ENCODE data around the gene SHCBP1L.

The SHCBP1L gene

GRCh38 chr1:182857212-182857611, 95.8 kb downstream of the SHCBP1L start:
- ATAC-seq (ENCODE audit: insufficient read depth, low read depth), result no peak
- TF ChIP-seq CTCF (IDR thresholded peaks at IDR 0.05; ENCODE audit: borderline replicate concordance, extremely low read depth, low read length, poor library complexity, severe bottlenecking) (no peak), EZH2 (IDR thresholded peaks at IDR 0.05; ENCODE audit: borderline replicate concordance, low read depth, low read length, severe bottlenecking) (no peak)
- peaks cover 79% of the 10 kb centered on the region for H3K79me2 ChIP-seq (ENCODE audit: insufficient read depth, low read length)

GRCh38 chr1:182855911-182856310, 97.1 kb downstream of the SHCBP1L start:
- H3K79me2 ChIP-seq (ENCODE audit: insufficient read depth, low read length), result peaks cover 84% of the 10 kb centered on the region
- H3K36me3 ChIP-seq (ENCODE audit: insufficient read depth, low read length), result peaks cover 100% of the 10 kb centered on the region

More at GRCh38 chr1:182857212-182857611, 95.8 kb downstream of the SHCBP1L start:
- H3K4me1 ChIP-seq (ENCODE audit: insufficient read depth, low read length), result no peaks in the 10 kb centered on the region
- DNase-seq, result no peak
- H3K4me2 ChIP-seq (ENCODE audit: insufficient read depth, low read length), result no peak overlapping the region
- H3K27me3 ChIP-seq (ENCODE audit: insufficient read depth, low read length, poor library complexity), result no peaks in the 10 kb centered on the region
- H3K9ac ChIP-seq (ENCODE audit: low read depth, low read length), result no peak overlapping the region
- H3K36me3 ChIP-seq (ENCODE audit: insufficient read depth, low read length), result peaks cover 100% of the 10 kb centered on the region
- no peak overlapping the region for H3K27ac ChIP-seq (ENCODE audit: low read length)
- no peaks in the 10 kb centered on the region for H3K9me3 ChIP-seq (ENCODE audit: insufficient read depth, low read length, severe bottlenecking)
- peaks cover 56% of the 10 kb centered on the region; the same call in 1 of the 2 replicates for H4K20me1 ChIP-seq (ENCODE audit: insufficient read depth, low read length)
- no peak overlapping the region for H3K4me3 ChIP-seq (ENCODE audit: low read depth in 1 of 2, low read length in 2 of 2)
- no peak overlapping the region for H2AFZ ChIP-seq (ENCODE audit: low read depth, low read length)

GRCh38 chr1:182851825-182852224, 101.1 kb downstream of the SHCBP1L start:
- Histone ChIP-seq H3K27ac (ENCODE audit: low read length) (no peak overlapping the region), H3K4me3 (ENCODE audit: low read depth in 1 of 2, low read length in 2 of 2) (no peak overlapping the region), H3K79me2 (ENCODE audit: insufficient read depth, low read length) (peaks cover 96% of the 10 kb centered on the region), H2AFZ (ENCODE audit: low read depth, low read length) (no peak overlapping the region), H3K27me3 (ENCODE audit: insufficient read depth, low read length, poor library complexity) (no peaks in the 10 kb centered on the region), H3K9me3 (ENCODE audit: insufficient read depth, low read length, severe bottlenecking) (no peaks in the 10 kb centered on the region), H3K4me1 (ENCODE audit: insufficient read depth, low read length) (peaks cover 6% of the 10 kb centered on the region; the same call in 1 of the 2 replicates), H3K36me3 (ENCODE audit: insufficient read depth, low read length) (peaks cover 100% of the 10 kb centered on the region), H4K20me1 (ENCODE audit: insufficient read depth, low read length) (peaks cover 92% of the 10 kb centered on the region), H3K9ac (ENCODE audit: low read depth, low read length) (no peak overlapping the region), H3K4me2 (ENCODE audit: insufficient read depth, low read length) (no peak overlapping the region)
- no peak for TF ChIP-seq CTCF (IDR thresholded peaks at IDR 0.05; ENCODE audit: borderline replicate concordance, extremely low read depth, low read length, poor library complexity, severe bottlenecking)
- TF ChIP-seq EZH2 (IDR thresholded peaks at IDR 0.05; ENCODE audit: borderline replicate concordance, low read depth, low read length, severe bottlenecking), result no peak
- ATAC-seq (ENCODE audit: insufficient read depth, low read depth) (no peak), DNase-seq (no peak)

More at GRCh38 chr1:182855911-182856310, 97.1 kb downstream of the SHCBP1L start:
- Histone ChIP-seq H2AFZ (ENCODE audit: low read depth, low read length) (no peak overlapping the region), H3K4me2 (ENCODE audit: insufficient read depth, low read length) (no peak overlapping the region), H3K4me3 (ENCODE audit: low read depth in 1 of 2, low read length in 2 of 2) (no peak overlapping the region), H3K9ac (ENCODE audit: low read depth, low read length) (no peak overlapping the region), H3K27me3 (ENCODE audit: insufficient read depth, low read length, poor library complexity) (no peaks in the 10 kb centered on the region), H3K9me3 (ENCODE audit: insufficient read depth, low read length, severe bottlenecking) (no peaks in the 10 kb centered on the region), H3K4me1 (ENCODE audit: insufficient read depth, low read length) (no peaks in the 10 kb centered on the region), H4K20me1 (ENCODE audit: insufficient read depth, low read length) (peaks cover 67% of the 10 kb centered on the region), H3K27ac (ENCODE audit: low read length) (no peak overlapping the region)
- no peak for TF ChIP-seq CTCF (IDR thresholded peaks at IDR 0.05; ENCODE audit: borderline replicate concordance, extremely low read depth, low read length, poor library complexity, severe bottlenecking)
- TF ChIP-seq EZH2 (IDR thresholded peaks at IDR 0.05; ENCODE audit: borderline replicate concordance, low read depth, low read length, severe bottlenecking), result no peak
- DNase-seq (no peak), ATAC-seq (ENCODE audit: insufficient read depth, low read depth) (no peak)

- Histone ChIP-seq H3K27ac (ENCODE audit: low read length) (no peak overlapping the region), H3K36me3 (ENCODE audit: insufficient read depth, low read length) (peaks cover 100% of the 10 kb centered on the region), H3K27me3 (ENCODE audit: insufficient read depth, low read length, poor library complexity) (no peaks in the 10 kb centered on the region), H3K9me3 (ENCODE audit: insufficient read depth, low read length, severe bottlenecking) (no peaks in the 10 kb centered on the region), H3K79me2 (ENCODE audit: insufficient read depth, low read length) (peaks cover 99% of the 10 kb centered on the region), H3K9ac (ENCODE audit: low read depth, low read length) (no peak overlapping the region), H3K4me3 (ENCODE audit: low read depth in 1 of 2, low read length in 2 of 2) (no peak overlapping the region), H3K4me2 (ENCODE audit: insufficient read depth, low read length) (no peak overlapping the region), H4K20me1 (ENCODE audit: insufficient read depth, low read length) (peaks cover 96% of the 10 kb centered on the region), H2AFZ (ENCODE audit: low read depth, low read length) (no peak overlapping the region), H3K4me1 (ENCODE audit: insufficient read depth, low read length) (peaks cover 14% of the 10 kb centered on the region)
- ATAC-seq (ENCODE audit: insufficient read depth, low read depth) (no peak), DNase-seq (no peak)
- TF ChIP-seq CTCF (IDR thresholded peaks at IDR 0.05; ENCODE audit: borderline replicate concordance, extremely low read depth, low read length, poor library complexity, severe bottlenecking) (no peak), EZH2 (IDR thresholded peaks at IDR 0.05; ENCODE audit: borderline replicate concordance, low read depth, low read length, severe bottlenecking) (no peak)
Measured at GRCh38 chr1:182850319-182850718, 102.6 kb downstream of the SHCBP1L start.
